ENCODE results near the gene NKD2.

The NKD2 gene

GRCh38 chr5:1030801-1031271 lies 22.2 kb downstream of the NKD2 start:
- no peak for DNase-seq (ENCODE audit: low read depth in 2 of 2)

GRCh38 chr5:1031306-1031959 lies 22.8 kb downstream of the NKD2 start:
- DNase-seq (ENCODE audit: low read depth in 2 of 2) = no peak

GRCh38 chr5:1032011-1032410 lies 23.4 kb downstream of the NKD2 start:
- DNase-seq (ENCODE audit: low read depth in 2 of 2) = no peak

- DNase-seq (ENCODE audit: low read depth in 2 of 2) = no peak
Measured at GRCh38 chr5:1032551-1033027, 24.0 kb downstream of the NKD2 start.

GRCh38 chr5:1033178-1033577 lies 24.6 kb downstream of the NKD2 start:
- DNase-seq (ENCODE audit: low read depth in 2 of 2) = no peak

- DNase-seq (ENCODE audit: low read depth in 2 of 2) = no peak
Measured at GRCh38 chr5:1033606-1034420, 25.2 kb downstream of the NKD2 start.

GRCh38 chr5:1034421-1034905 lies 25.9 kb downstream of the NKD2 start:
- DNase-seq (ENCODE audit: low read depth in 2 of 2) = no peak

- no peak for DNase-seq (ENCODE audit: low read depth in 2 of 2)
Measured at GRCh38 chr5:1034986-1035385, 26.4 kb downstream of the NKD2 start.

- no peak for DNase-seq (ENCODE audit: low read depth in 2 of 2)
Measured at GRCh38 chr5:1035421-1036405, 27.1 kb downstream of the NKD2 start.

- no peak for DNase-seq (ENCODE audit: low read depth in 2 of 2)
Measured at GRCh38 chr5:1036504-1037122, 28.0 kb downstream of the NKD2 start.

- no peak for DNase-seq (ENCODE audit: low read depth in 2 of 2)
Measured at GRCh38 chr5:1037123-1037670, 28.6 kb downstream of the NKD2 start.

- no peak for DNase-seq (ENCODE audit: low read depth in 2 of 2)
Measured at GRCh38 chr5:1037671-1038416, 29.2 kb downstream of the NKD2 start.

GRCh38 chr5:1038417-1039209 lies 30.0 kb downstream of the NKD2 start:
- DNase-seq (ENCODE audit: low read depth in 2 of 2) = no peak

- no peak for DNase-seq (ENCODE audit: low read depth in 2 of 2)
Measured at GRCh38 chr5:1039210-1039548, 30.6 kb downstream of the NKD2 start.

GRCh38 chr5:1039706-1040260 lies 31.2 kb downstream of the NKD2 start:
- no peak for DNase-seq (ENCODE audit: low read depth in 2 of 2)

- DNase-seq (ENCODE audit: low read depth in 2 of 2) = no peak
Measured at GRCh38 chr5:1040571-1040970, 32.0 kb downstream of the NKD2 start.

GRCh38 chr5:1041225-1042143 lies 32.9 kb downstream of the NKD2 start:
- no peak for DNase-seq (ENCODE audit: low read depth in 2 of 2)

GRCh38 chr5:1042626-1043025 lies 34.0 kb downstream of the NKD2 start:
- DNase-seq (ENCODE audit: low read depth in 2 of 2) = no peak

Data from stimulated activated CD8-positive, alpha-beta memory T cell treated with anti-CD3 and anti-CD28 coated beads, Interleukin-2, amount 100 ng/mL, for 1 hour (primary cell).